ENCODE data around the gene CLIP3.
"Not testable (repeated sequence)": the region's sequence is repeated elsewhere in the genome, so short reads cannot be mapped to it uniquely, and the experiment has no call there.

Gene CLIP3

GRCh38 chr19:36032251-36033104 lies at the start of gene CLIP3:
Gene CLIP3 (minus strand): TSS chr19:36032873. CDS start chr19:36032357, 516 bp downstream.
- no peak for DNase-seq (ENCODE audit: low read depth)

GRCh38 chr19:36081894-36082293 lies 49.2 kb upstream of the CLIP3 start:
- DNase-seq (ENCODE audit: low read depth) = no peak

- DNase-seq (ENCODE audit: low read depth) = no peak
These were observed 48.7 kb upstream of the CLIP3 start for GRCh38 chr19:36081385-36081784.

GRCh38 chr19:36079389-36079945 lies 46.8 kb upstream of the CLIP3 start:
- no peak for DNase-seq (ENCODE audit: low read depth)

GRCh38 chr19:36073121-36073876 lies 40.6 kb upstream of the CLIP3 start:
- no peak for DNase-seq (ENCODE audit: low read depth)

GRCh38 chr19:36072081-36072480 lies 39.4 kb upstream of the CLIP3 start:
- no peak for DNase-seq (ENCODE audit: low read depth)

- DNase-seq (ENCODE audit: low read depth) = not testable (repeated sequence)
These were observed 36.3 kb upstream of the CLIP3 start for GRCh38 chr19:36068810-36069499.

- no peak for DNase-seq (ENCODE audit: low read depth)
These were observed 35.0 kb upstream of the CLIP3 start for GRCh38 chr19:36067681-36068080.

- DNase-seq (ENCODE audit: low read depth) = no peak
These were observed 32.2 kb upstream of the CLIP3 start for GRCh38 chr19:36064826-36065225.

- no peak for DNase-seq (ENCODE audit: low read depth)
These were observed 28.7 kb upstream of the CLIP3 start for GRCh38 chr19:36061367-36061766.

- no peak for DNase-seq (ENCODE audit: low read depth)
These were observed 27.8 kb upstream of the CLIP3 start for GRCh38 chr19:36060430-36060829.

- no peak for DNase-seq (ENCODE audit: low read depth)
These were observed 26.7 kb upstream of the CLIP3 start for GRCh38 chr19:36059180-36059910.

GRCh38 chr19:36058481-36059179 lies 26.0 kb upstream of the CLIP3 start:
- no peak for DNase-seq (ENCODE audit: low read depth)

GRCh38 chr19:36054733-36055686 lies 22.3 kb upstream of the CLIP3 start, which contains the start of gene WDR62:
Gene WDR62 (plus strand): TSS chr19:36054897. CDS start chr19:36054972, 75 bp downstream.
- DNase-seq (ENCODE audit: low read depth) = peak; percentile 85

GRCh38 chr19:36054119-36054732 lies 21.6 kb upstream of the CLIP3 start, which contains the start of gene THAP8:
Gene THAP8 (minus strand): TSS chr19:36054285. CDS start chr19:36054217, 68 bp downstream.
- DNase-seq (ENCODE audit: low read depth) = peak; percentile 100

GRCh38 chr19:36051637-36052036 lies 19.0 kb upstream of the CLIP3 start:
- DNase-seq (ENCODE audit: low read depth) = no peak

GRCh38 chr19:36051236-36051635 lies 18.6 kb upstream of the CLIP3 start:
- DNase-seq (ENCODE audit: low read depth) = no peak

GRCh38 chr19:36049080-36049698 lies 16.5 kb upstream of the CLIP3 start:
- no peak for DNase-seq (ENCODE audit: low read depth)

GRCh38 chr19:36047835-36048234 lies 15.2 kb upstream of the CLIP3 start:
- DNase-seq (ENCODE audit: low read depth) = no peak
